Liver (tissue), 3 donors: ENCODE data around the gene CIB4.

Experiments
- FOXA2 ChIP-seq: IDR thresholded peaks from 2 replicates; pipeline ENCODE4 v1.6.1; 2016; ENCODE audit warnings: antibody characterized with exemption
- RAD21 ChIP-seq, 2 donors: IDR thresholded peaks; 2 replicates each; pipeline ENCODE4 v1.6.1; 2016; ENCODE audit warnings: antibody characterized with exemption in 2 of 2, mild to moderate bottlenecking in 2 of 2
- SP1 ChIP-seq: IDR thresholded peaks from 2 replicates; pipeline ENCODE4 v1.6.1; 2018; ENCODE audit warnings: antibody characterized with exemption, mild to moderate bottlenecking
- YY1 ChIP-seq: IDR thresholded peaks from 2 replicates; pipeline ENCODE4 v1.6.1; 2016; ENCODE audit warnings: antibody characterized with exemption, mild to moderate bottlenecking
- TF ChIP-seq, protein P1 (sequence below): fragments of 150-350 bp; IDR thresholded peaks from 2 replicates; pipeline ENCODE4 v1.5.1; 2017; ENCODE audit warnings: improper control_type of control experiment, low read depth, low read length; ENCODE audit not compliant: missing input control
- TF ChIP-seq, protein P2 (sequence below): IDR thresholded peaks from 2 replicates; pipeline ENCODE4 v1.6.1; 2016; ENCODE audit warnings: antibody characterized with exemption, mild to moderate bottlenecking
- TF ChIP-seq, protein P3 (sequence below): IDR thresholded peaks from 2 replicates; pipeline ENCODE4 v1.6.1; 2016; ENCODE audit warnings: antibody characterized with exemption
- donor health status: healthy.
- donor health status: healthy.

DNA sequence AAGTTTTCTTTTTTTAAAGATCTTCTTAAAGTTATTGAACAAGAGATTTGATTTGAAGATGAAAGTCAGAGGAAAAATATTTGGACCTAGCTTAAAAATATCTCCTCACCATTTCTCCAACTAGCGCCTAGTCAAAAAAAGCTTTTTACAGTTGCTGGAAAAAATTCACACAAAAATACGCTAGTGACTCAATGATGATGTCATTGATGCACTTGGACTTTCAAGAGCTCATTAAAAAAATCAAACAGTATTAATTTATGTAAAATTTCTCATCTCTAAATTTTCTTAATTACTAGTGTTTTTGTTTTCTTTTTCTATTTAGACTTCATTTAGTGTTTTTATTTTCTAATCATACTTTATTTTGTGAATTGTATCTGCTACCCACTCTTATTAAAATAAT is 41.8 kb downstream of the CIB4 start:
- TF ChIP-seq, protein P1, sequence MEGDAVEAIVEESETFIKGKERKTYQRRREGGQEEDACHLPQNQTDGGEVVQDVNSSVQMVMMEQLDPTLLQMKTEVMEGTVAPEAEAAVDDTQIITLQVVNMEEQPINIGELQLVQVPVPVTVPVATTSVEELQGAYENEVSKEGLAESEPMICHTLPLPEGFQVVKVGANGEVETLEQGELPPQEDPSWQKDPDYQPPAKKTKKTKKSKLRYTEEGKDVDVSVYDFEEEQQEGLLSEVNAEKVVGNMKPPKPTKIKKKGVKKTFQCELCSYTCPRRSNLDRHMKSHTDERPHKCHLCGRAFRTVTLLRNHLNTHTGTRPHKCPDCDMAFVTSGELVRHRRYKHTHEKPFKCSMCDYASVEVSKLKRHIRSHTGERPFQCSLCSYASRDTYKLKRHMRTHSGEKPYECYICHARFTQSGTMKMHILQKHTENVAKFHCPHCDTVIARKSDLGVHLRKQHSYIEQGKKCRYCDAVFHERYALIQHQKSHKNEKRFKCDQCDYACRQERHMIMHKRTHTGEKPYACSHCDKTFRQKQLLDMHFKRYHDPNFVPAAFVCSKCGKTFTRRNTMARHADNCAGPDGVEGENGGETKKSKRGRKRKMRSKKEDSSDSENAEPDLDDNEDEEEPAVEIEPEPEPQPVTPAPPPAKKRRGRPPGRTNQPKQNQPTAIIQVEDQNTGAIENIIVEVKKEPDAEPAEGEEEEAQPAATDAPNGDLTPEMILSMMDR, result no peak
- TF ChIP-seq SP1 (no peak), YY1 (no peak), RAD21 (IDR thresholded peaks at IDR 0.05) (no peak), FOXA2 (no peak)
- TF ChIP-seq, protein P2, sequence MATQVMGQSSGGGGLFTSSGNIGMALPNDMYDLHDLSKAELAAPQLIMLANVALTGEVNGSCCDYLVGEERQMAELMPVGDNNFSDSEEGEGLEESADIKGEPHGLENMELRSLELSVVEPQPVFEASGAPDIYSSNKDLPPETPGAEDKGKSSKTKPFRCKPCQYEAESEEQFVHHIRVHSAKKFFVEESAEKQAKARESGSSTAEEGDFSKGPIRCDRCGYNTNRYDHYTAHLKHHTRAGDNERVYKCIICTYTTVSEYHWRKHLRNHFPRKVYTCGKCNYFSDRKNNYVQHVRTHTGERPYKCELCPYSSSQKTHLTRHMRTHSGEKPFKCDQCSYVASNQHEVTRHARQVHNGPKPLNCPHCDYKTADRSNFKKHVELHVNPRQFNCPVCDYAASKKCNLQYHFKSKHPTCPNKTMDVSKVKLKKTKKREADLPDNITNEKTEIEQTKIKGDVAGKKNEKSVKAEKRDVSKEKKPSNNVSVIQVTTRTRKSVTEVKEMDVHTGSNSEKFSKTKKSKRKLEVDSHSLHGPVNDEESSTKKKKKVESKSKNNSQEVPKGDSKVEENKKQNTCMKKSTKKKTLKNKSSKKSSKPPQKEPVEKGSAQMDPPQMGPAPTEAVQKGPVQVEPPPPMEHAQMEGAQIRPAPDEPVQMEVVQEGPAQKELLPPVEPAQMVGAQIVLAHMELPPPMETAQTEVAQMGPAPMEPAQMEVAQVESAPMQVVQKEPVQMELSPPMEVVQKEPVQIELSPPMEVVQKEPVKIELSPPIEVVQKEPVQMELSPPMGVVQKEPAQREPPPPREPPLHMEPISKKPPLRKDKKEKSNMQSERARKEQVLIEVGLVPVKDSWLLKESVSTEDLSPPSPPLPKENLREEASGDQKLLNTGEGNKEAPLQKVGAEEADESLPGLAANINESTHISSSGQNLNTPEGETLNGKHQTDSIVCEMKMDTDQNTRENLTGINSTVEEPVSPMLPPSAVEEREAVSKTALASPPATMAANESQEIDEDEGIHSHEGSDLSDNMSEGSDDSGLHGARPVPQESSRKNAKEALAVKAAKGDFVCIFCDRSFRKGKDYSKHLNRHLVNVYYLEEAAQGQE, result no peak
- TF ChIP-seq, protein P3, sequence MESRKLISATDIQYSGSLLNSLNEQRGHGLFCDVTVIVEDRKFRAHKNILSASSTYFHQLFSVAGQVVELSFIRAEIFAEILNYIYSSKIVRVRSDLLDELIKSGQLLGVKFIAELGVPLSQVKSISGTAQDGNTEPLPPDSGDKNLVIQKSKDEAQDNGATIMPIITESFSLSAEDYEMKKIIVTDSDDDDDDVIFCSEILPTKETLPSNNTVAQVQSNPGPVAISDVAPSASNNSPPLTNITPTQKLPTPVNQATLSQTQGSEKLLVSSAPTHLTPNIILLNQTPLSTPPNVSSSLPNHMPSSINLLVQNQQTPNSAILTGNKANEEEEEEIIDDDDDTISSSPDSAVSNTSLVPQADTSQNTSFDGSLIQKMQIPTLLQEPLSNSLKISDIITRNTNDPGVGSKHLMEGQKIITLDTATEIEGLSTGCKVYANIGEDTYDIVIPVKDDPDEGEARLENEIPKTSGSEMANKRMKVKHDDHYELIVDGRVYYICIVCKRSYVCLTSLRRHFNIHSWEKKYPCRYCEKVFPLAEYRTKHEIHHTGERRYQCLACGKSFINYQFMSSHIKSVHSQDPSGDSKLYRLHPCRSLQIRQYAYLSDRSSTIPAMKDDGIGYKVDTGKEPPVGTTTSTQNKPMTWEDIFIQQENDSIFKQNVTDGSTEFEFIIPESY, result no peak
